ENCODE data around the gene MACROD2.

- no peak for TF ChIP-seq CTCF (IDR thresholded peaks at IDR 0.05 in 2 of 3, conservative IDR thresholded peaks at IDR 0.05 in 1 of 3; ENCODE audit: borderline replicate concordance in 1 of 3, insufficient read depth in 1 of 3, low read depth in 2 of 3, low read length in 2 of 3)
- no peak for TF ChIP-seq RAD21 (IDR thresholded peaks at IDR 0.05; ENCODE audit: low read depth)
- no peak for TF ChIP-seq EZH2 (IDR thresholded peaks at IDR 0.05)
- TF ChIP-seq POLR2A (IDR thresholded peaks at IDR 0.05; ENCODE audit: borderline replicate concordance, extremely low read depth, insufficient read depth, insufficient read length), result no peak
- TF ChIP-seq ELF1 (IDR thresholded peaks at IDR 0.05; ENCODE audit: borderline replicate concordance, low read depth), result no peak
- no peak for TF ChIP-seq POLR2AphosphoS5 (IDR thresholded peaks at IDR 0.05; ENCODE audit: low read depth, low read length)
- no peak for TF ChIP-seq CEBPB (IDR thresholded peaks at IDR 0.05; ENCODE audit: low read depth)
- no peak for TF ChIP-seq ATF3 (IDR thresholded peaks at IDR 0.05)
- no peak for TF ChIP-seq ZBTB33 (IDR thresholded peaks at IDR 0.05; ENCODE audit: extremely low read depth, insufficient replicate concordance, low read length)
- no peak for TF ChIP-seq REST (IDR thresholded peaks at IDR 0.05; ENCODE audit: low read depth)
- no peak for TF ChIP-seq TCF7L2 (IDR thresholded peaks at IDR 0.05; ENCODE audit: borderline replicate concordance, extremely low read depth, insufficient read depth, insufficient read length)
These were observed 420.2 kb downstream of the MACROD2 start for GRCh38 chr20:14415467-14415866.

Measured in HCT116 (cell line).